ENCODE data around the gene LRRN2.

LRRN2 gene

DNA sequence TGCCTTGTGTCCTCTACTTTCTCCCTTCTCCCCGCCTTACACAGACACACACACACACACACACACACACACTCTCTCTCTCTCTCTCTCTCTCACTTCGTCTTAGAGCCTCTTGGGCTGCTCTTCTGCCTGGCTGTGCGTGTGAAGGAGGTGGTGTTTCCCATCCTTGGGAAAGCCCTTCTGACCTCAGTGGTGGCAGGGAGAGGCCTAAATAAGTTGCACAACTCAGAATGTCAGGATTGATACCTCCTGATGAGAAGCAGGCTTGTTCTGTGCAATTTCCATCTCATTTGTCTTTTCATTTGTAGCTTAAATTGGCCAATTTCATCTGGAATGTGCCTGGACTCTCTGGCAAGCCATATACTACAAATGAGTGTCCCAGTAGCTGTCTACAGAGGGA, 25.0 kb downstream of the LRRN2 start:
- no peaks in the 10 kb centered on the region for H3K27me3 ChIP-seq (ENCODE audit: insufficient read depth, low read length)

DNA sequence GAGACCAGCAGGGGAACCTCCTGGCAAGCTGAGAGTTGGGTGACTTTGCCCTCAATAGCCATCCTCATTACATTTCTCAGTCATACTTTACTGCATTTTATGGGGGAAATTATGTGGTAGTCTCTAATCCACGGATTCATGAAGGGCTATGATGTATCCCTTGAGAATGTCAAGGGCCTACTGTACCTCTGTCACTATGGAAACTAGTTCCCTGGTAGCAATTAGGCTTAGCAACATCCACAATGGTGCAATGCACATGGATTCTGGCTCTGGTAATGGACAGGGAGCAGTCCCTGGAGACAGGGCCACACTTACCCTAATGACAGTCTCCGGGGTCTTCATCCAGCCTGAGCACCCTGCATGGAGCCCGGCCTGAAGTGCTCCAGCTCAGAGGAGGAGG, 26.5 kb downstream of the LRRN2 start:
- Histone ChIP-seq H3K4me3 (ENCODE audit: low read length) (no peak overlapping the region), H3K4me1 (ENCODE audit: insufficient read depth, low read length) (peaks cover 12% of the 10 kb centered on the region), H3K9me3 (ENCODE audit: low read length) (no peaks in the 10 kb centered on the region), H2AFZ (ENCODE audit: low read depth, low read length) (no peak overlapping the region), H3K27me3 (ENCODE audit: insufficient read depth, low read length) (no peaks in the 10 kb centered on the region), H3K36me3 (ENCODE audit: insufficient read depth, low read length) (no peaks in the 10 kb centered on the region)

More for the DNA sequence above, 25.0 kb downstream of the LRRN2 start:
- Histone ChIP-seq H3K9me3 (ENCODE audit: low read length) (no peaks in the 10 kb centered on the region), H3K4me3 (ENCODE audit: low read length) (no peak overlapping the region), H2AFZ (ENCODE audit: low read depth, low read length) (no peak overlapping the region), H3K36me3 (ENCODE audit: insufficient read depth, low read length) (no peaks in the 10 kb centered on the region), H3K4me1 (ENCODE audit: insufficient read depth, low read length) (peaks cover 23% of the 10 kb centered on the region)

DNA sequence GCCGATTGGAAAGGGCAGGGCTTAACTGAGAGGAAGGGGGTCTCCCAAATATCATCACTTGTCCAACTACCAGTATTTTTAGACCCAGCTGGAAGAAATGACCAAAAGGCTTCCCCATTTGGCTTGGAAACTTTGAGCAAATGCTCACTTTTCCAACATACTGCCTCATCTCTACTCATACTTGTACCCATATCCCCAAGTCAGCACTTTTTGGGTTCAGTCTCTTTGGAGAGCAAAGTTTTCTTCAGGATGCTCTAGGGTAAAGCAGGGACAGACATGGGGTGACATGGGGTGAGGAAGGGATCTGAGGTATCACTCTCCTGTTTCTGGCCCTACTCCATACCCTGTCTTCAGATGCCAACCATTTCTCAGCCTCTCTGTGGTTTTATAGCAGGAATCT, 27.2 kb downstream of the LRRN2 start:
- Histone ChIP-seq H3K36me3 (ENCODE audit: insufficient read depth, low read length) (no peaks in the 10 kb centered on the region), H3K4me3 (ENCODE audit: low read length) (no peak overlapping the region), H2AFZ (ENCODE audit: low read depth, low read length) (no peak overlapping the region), H3K4me1 (ENCODE audit: insufficient read depth, low read length) (peaks cover 5% of the 10 kb centered on the region), H3K9me3 (ENCODE audit: low read length) (no peaks in the 10 kb centered on the region), H3K27me3 (ENCODE audit: insufficient read depth, low read length) (peaks cover under 1% of the 10 kb centered on the region)

DNA sequence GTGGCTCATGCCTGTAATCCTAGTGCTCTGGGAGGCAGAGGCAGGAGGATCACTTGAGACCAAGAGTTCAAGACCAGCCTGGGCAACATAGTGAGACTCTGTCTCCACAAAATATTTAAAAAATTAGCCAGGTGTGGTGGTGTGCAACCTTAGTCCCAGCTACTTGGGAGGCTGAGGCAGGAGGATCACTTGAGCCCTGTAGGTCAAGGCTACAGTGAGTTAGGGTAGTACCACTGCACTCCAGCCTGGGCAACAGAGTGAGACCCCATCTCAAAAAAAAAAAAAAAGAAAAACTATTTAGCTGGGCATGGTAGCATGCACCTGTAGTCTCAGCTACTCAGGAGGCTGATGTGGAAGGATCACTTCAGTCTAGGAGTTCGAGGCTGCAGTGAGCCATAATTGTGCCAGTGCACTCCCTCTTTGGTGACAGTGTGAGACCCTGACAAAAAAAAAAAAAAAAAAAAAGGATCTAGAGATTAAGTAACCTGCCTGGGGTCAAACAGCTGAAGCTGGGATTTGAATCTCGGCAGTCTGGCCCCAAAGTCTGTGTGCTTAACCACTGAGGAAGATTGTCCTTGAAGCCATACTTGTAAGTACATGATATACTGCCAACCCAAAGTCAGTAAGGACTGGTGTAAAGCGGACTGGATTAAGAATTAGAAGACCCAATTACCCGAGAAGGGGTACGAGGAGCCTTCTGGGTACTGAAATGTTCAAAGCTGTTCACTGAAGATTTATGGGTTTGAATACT, 31.8 kb downstream of the LRRN2 start:
- Histone ChIP-seq H3K36me3 (ENCODE audit: insufficient read depth, low read length) (no peaks in the 10 kb centered on the region), H2AFZ (ENCODE audit: low read depth, low read length) (no peak overlapping the region), H3K4me1 (ENCODE audit: insufficient read depth, low read length) (peaks cover 6% of the 10 kb centered on the region), H3K4me3 (ENCODE audit: low read length) (no peak overlapping the region), H3K9me3 (ENCODE audit: low read length) (no peaks in the 10 kb centered on the region), H3K27me3 (ENCODE audit: insufficient read depth, low read length) (peaks cover 31% of the 10 kb centered on the region)

GRCh38 chr1:204652497-204652896, 33.0 kb downstream of the LRRN2 start:
- Histone ChIP-seq H3K4me3 (ENCODE audit: low read length) (no peak overlapping the region), H3K9me3 (ENCODE audit: low read length) (no peaks in the 10 kb centered on the region), H3K4me1 (ENCODE audit: insufficient read depth, low read length) (peaks cover 7% of the 10 kb centered on the region), H3K27me3 (ENCODE audit: insufficient read depth, low read length) (peaks cover 31% of the 10 kb centered on the region), H2AFZ (ENCODE audit: low read depth, low read length) (no peak overlapping the region), H3K36me3 (ENCODE audit: insufficient read depth, low read length) (no peaks in the 10 kb centered on the region)

GRCh38 chr1:204651843-204652421, 33.6 kb downstream of the LRRN2 start:
- H2AFZ ChIP-seq (ENCODE audit: low read depth, low read length), result no peak overlapping the region
- H3K9me3 ChIP-seq (ENCODE audit: low read length), result no peaks in the 10 kb centered on the region
- peaks cover 31% of the 10 kb centered on the region for H3K27me3 ChIP-seq (ENCODE audit: insufficient read depth, low read length)
- no peak overlapping the region for H3K4me3 ChIP-seq (ENCODE audit: low read length)
- H3K36me3 ChIP-seq (ENCODE audit: insufficient read depth, low read length), result no peaks in the 10 kb centered on the region
- H3K4me1 ChIP-seq (ENCODE audit: insufficient read depth, low read length), result peaks cover 12% of the 10 kb centered on the region

- no peak overlapping the region for H2AFZ ChIP-seq (ENCODE audit: low read depth, low read length)
- H3K27me3 ChIP-seq (ENCODE audit: insufficient read depth, low read length), result peaks cover 31% of the 10 kb centered on the region
- H3K9me3 ChIP-seq (ENCODE audit: low read length), result no peaks in the 10 kb centered on the region
- no peaks in the 10 kb centered on the region for H3K36me3 ChIP-seq (ENCODE audit: insufficient read depth, low read length)
- no peak overlapping the region for H3K4me3 ChIP-seq (ENCODE audit: low read length)
- H3K4me1 ChIP-seq (ENCODE audit: insufficient read depth, low read length), result peaks cover 12% of the 10 kb centered on the region
Observed at GRCh38 chr1:204650911-204651570, 34.5 kb downstream of the LRRN2 start.

DNA sequence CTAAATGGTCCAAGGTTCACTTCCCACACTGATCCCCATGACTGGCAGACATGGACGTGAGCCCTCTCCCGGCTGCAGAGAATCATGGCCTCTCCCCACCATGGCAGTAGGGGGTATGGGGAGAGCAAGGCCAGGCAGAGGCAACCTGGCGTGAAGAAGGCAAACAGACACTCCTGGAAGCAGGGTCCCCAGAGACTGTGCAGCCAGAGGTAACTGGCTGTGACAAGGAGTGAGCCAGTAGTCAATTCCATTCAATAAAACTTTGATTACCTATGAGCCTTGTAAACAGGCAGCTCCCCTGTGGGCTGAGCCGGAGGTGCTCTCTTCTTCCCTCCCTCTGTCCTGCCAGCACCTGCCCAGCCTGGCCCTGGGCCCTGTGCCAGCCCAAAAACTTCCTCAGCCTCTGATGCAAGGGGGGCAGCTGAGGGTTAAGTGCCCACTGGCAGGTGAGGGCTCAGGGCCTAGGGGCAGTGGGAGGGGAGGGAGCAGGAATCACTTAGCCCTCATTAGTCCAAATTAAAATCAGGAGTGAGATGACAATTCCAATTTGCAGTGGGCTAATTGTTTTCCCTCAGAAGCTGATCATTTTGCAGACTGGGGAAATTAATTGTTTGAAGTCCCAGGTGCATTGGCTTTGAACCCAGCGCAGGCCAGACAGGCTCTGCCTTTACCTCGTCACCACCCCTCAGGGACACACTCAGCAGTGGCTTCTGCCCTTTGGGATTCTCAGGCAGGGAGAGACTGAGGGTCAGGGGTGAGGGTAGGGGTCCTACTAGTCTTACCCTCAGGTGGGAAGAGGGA, 35.6 kb downstream of the LRRN2 start:
- H3K9me3 ChIP-seq (ENCODE audit: low read length), result no peaks in the 10 kb centered on the region
- H3K4me1 ChIP-seq (ENCODE audit: insufficient read depth, low read length), result peaks cover 12% of the 10 kb centered on the region
- no peak overlapping the region for H3K4me3 ChIP-seq (ENCODE audit: low read length)
- peaks cover 31% of the 10 kb centered on the region for H3K27me3 ChIP-seq (ENCODE audit: insufficient read depth, low read length)
- H3K36me3 ChIP-seq (ENCODE audit: insufficient read depth, low read length), result no peaks in the 10 kb centered on the region
- H2AFZ ChIP-seq (ENCODE audit: low read depth, low read length), result no peak overlapping the region

GRCh38 chr1:204648576-204648975, 37.0 kb downstream of the LRRN2 start:
- H2AFZ ChIP-seq (ENCODE audit: low read depth, low read length), result no peak overlapping the region
- no peak overlapping the region for H3K4me3 ChIP-seq (ENCODE audit: low read length)
- H3K4me1 ChIP-seq (ENCODE audit: insufficient read depth, low read length), result peaks cover 12% of the 10 kb centered on the region
- peaks cover 31% of the 10 kb centered on the region for H3K27me3 ChIP-seq (ENCODE audit: insufficient read depth, low read length)
- no peaks in the 10 kb centered on the region for H3K9me3 ChIP-seq (ENCODE audit: low read length)
- no peaks in the 10 kb centered on the region for H3K36me3 ChIP-seq (ENCODE audit: insufficient read depth, low read length)

DNA sequence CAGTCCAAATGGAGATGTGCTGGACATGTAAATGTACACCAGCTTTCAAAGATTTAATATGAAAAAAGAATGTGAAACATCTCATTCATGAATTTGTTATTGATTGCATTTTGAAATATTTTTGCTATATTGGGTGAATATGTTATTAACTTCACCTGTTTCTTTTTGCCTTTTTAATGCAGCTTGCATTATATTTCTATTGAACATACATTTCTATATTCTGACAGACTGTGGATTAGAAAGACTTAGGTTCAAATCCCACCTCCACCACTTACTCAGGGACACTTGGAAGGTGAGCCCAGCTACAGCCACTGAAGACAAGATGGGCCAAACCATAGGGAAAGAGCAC, 37.8 kb downstream of the LRRN2 start:
- Histone ChIP-seq H3K36me3 (ENCODE audit: insufficient read depth, low read length) (no peaks in the 10 kb centered on the region), H3K4me3 (ENCODE audit: low read length) (no peak overlapping the region), H3K9me3 (ENCODE audit: low read length) (no peaks in the 10 kb centered on the region), H3K27me3 (ENCODE audit: insufficient read depth, low read length) (peaks cover 25% of the 10 kb centered on the region), H2AFZ (ENCODE audit: low read depth, low read length) (no peak overlapping the region), H3K4me1 (ENCODE audit: insufficient read depth, low read length) (peaks cover 12% of the 10 kb centered on the region)

GRCh38 chr1:204647114-204647804, 38.3 kb downstream of the LRRN2 start:
- Histone ChIP-seq H3K27me3 (ENCODE audit: insufficient read depth, low read length) (peaks cover 24% of the 10 kb centered on the region), H3K4me3 (ENCODE audit: low read length) (no peak overlapping the region)

GRCh38 chr1:204645666-204646065, 39.9 kb downstream of the LRRN2 start:
- Histone ChIP-seq H2AFZ (ENCODE audit: low read depth, low read length) (no peak overlapping the region), H3K36me3 (ENCODE audit: insufficient read depth, low read length) (no peaks in the 10 kb centered on the region), H3K9me3 (ENCODE audit: low read length) (no peaks in the 10 kb centered on the region), H3K4me3 (ENCODE audit: low read length) (no peak overlapping the region), H3K4me1 (ENCODE audit: insufficient read depth, low read length) (peaks cover 15% of the 10 kb centered on the region), H3K27me3 (ENCODE audit: insufficient read depth, low read length) (peaks cover 12% of the 10 kb centered on the region)

More at GRCh38 chr1:204647114-204647804, 38.3 kb downstream of the LRRN2 start:
- Histone ChIP-seq H2AFZ (ENCODE audit: low read depth, low read length) (no peak overlapping the region), H3K9me3 (ENCODE audit: low read length) (no peaks in the 10 kb centered on the region), H3K36me3 (ENCODE audit: insufficient read depth, low read length) (no peaks in the 10 kb centered on the region), H3K4me1 (ENCODE audit: insufficient read depth, low read length) (peaks cover 13% of the 10 kb centered on the region)
